Osteoblast (primary cell): Measurements from ENCODE around the gene SLC8A2. TPM values are rescaled to one million over a fixed set of nuclear protein-coding genes. Genes with fewer than 3 reads are reported as not detected.
A peak's percentile ranks its signal among the peaks of the same experiment; 100 is the strongest.

Source experiments
- DNase-seq: peaks from one replicate; pipeline ENCODE4 v3.0.0; 2011; ENCODE audit warnings: low spot score, mixed read lengths; ENCODE audit not compliant: insufficient read length; ENCODE audit errors: missing footprints
- H2AFZ ChIP-seq: 2 replicates; pipeline ENCODE4 v1.6.0; 2011; ENCODE audit warnings: mild to moderate bottlenecking, low read length
- H3K27ac ChIP-seq: 2 replicates; pipeline ENCODE4 v1.5.1; 2011; ENCODE audit warnings: mild to moderate bottlenecking, low read depth, low read length, moderate library complexity
- H3K27me3 ChIP-seq: 2 replicates; pipeline ENCODE4 v1.6.0; 2012; ENCODE audit warnings: mild to moderate bottlenecking, control low read depth, inconsistent platforms, low read length, moderate library complexity; ENCODE audit not compliant: insufficient read depth
- H3K36me3 ChIP-seq: 2 replicates; pipeline ENCODE4 v1.5.1; 2011; ENCODE audit warnings: mild to moderate bottlenecking, low read length, control low read depth, moderate library complexity; ENCODE audit not compliant: insufficient read depth
- H3K4me1 ChIP-seq: 2 replicates; pipeline ENCODE4 v1.5.1; 2011; ENCODE audit warnings: mild to moderate bottlenecking, low read length, control low read depth, moderate library complexity; ENCODE audit not compliant: insufficient read depth
- H3K4me2 ChIP-seq: 2 replicates; pipeline ENCODE4 v1.6.0; 2011; ENCODE audit warnings: mild to moderate bottlenecking, low read length; ENCODE audit not compliant: insufficient read depth
- H3K4me3 ChIP-seq: fragments of 200-600 bp; sonication (generic); 3 replicates; pipeline ENCODE4 v1.5.1; 2012; ENCODE audit warnings: mild to moderate bottlenecking, low read length, inconsistent platforms; ENCODE audit not compliant: insufficient read depth
- H3K79me2 ChIP-seq: 2 replicates; pipeline ENCODE4 v1.6.0; 2012; ENCODE audit warnings: mild to moderate bottlenecking, low read length, control low read depth, inconsistent platforms; ENCODE audit not compliant: insufficient read depth
- H3K9me3 ChIP-seq: 2 replicates; pipeline ENCODE4 v1.5.1; 2011; ENCODE audit warnings: low read depth, low read length, control low read depth
- H4K20me1 ChIP-seq: 2 replicates; pipeline ENCODE4 v1.6.0; 2012; ENCODE audit warnings: mild to moderate bottlenecking, low read length, control low read depth; ENCODE audit not compliant: insufficient read depth
- CTCF ChIP-seq: IDR thresholded peaks from 2 replicates; pipeline ENCODE4 v1.5.1; 2011; ENCODE audit warnings: mild to moderate bottlenecking, low read depth, low read length, moderate library complexity; ENCODE audit errors: extremely low read depth
- total RNA-seq: library from RNA; depleted of rRNA; stranded (reverse); fragments of >200 nt; gene quantifications from 2 replicates; pipeline ENCODE4 v1.2.3, GENCODE V29; 2012

Gene SLC8A2
- total RNA-seq, 1 donor, result 0.36 TPM

DNA sequence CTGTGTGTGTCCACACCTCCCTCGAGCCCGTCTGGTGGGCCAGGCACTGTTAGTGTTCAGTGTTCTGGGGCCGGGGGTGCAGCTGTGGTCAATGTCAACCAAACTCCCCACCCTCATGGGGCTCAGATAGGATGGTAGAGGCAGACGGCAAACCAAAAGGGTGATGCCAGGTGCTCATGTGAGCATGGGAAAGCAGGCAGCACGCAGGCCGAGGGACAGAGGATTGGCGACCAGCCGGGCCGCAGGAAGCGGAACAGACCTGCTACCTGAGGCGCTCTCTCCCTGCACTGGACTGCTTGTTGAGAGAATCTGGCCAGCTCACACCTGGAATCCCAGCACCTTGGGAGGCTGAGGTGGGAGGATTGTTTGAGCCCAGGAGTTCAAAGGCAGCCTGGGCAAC, 93.4 kb downstream of the SLC8A2 start:
- peak; percentile 66 for DNase-seq

More for the DNA sequence above, 93.4 kb downstream of the SLC8A2 start:
- Histone ChIP-seq H3K4me1 (peaks cover under 1% of the 10 kb centered on the region), H3K4me2 (no peak overlapping the region), H3K79me2 (no peaks in the 10 kb centered on the region), H4K20me1 (no peaks in the 10 kb centered on the region), H3K27ac (no peak overlapping the region), H3K9me3 (no peaks in the 10 kb centered on the region), H3K4me3 (no peak overlapping the region), H3K27me3 (no peaks in the 10 kb centered on the region), H3K36me3 (peaks cover 60% of the 10 kb centered on the region), H2AFZ (no peak overlapping the region)
- TF ChIP-seq CTCF, result no peak

Other genes with a start within 250 kb of the SLC8A2 start
- gene BBC3, start 240.7 kb downstream of the SLC8A2 start, total RNA-seq, result 26.8 and 28.2 TPM in 2 replicates
- 7.6 and 8.0 TPM in 2 replicates for gene CCDC9, start 215.4 kb downstream of the SLC8A2 start, total RNA-seq
- 2.5 and 4.4 TPM in 2 replicates for gene INAFM1, start 197.0 kb downstream of the SLC8A2 start, total RNA-seq
- gene C5AR1, start 162.0 kb downstream of the SLC8A2 start, total RNA-seq, result 0.29 and 0.72 TPM in 2 replicates
- gene C5AR2, start 139.7 kb downstream of the SLC8A2 start, total RNA-seq, result 2.5 and 3.5 TPM in 2 replicates
- 10.9 and 12.7 TPM in 2 replicates for gene DHX34, start 122.6 kb downstream of the SLC8A2 start, total RNA-seq
- 8.3 and 19.7 TPM in 2 replicates for gene MEIS3, start 52.4 kb downstream of the SLC8A2 start, total RNA-seq
- 2.1 and 4.0 TPM in 2 replicates for gene KPTN, start 12.3 kb upstream of the SLC8A2 start, total RNA-seq
- 95.9 and 96.4 TPM in 2 replicates for gene NAPA, start 43.2 kb upstream of the SLC8A2 start, total RNA-seq
- under 0.01 TPM in 2 replicates for gene ZNF541, start 101.3 kb upstream of the SLC8A2 start, total RNA-seq
- gene BICRA, start 137.2 kb upstream of the SLC8A2 start, total RNA-seq, result 3.8 and 4.7 TPM in 2 replicates
- gene EHD2, start 241.5 kb upstream of the SLC8A2 start, total RNA-seq, result 136 and 144 TPM in 2 replicates